GM12878 (cell line): ENCODE measurements around the gene MYOM1. TPM values are rescaled to one million over a fixed set of nuclear protein-coding genes. Genes with fewer than 3 reads are reported as not detected.

Experiments used
- DPF2 ChIP-seq: fragments of 450-650 bp; IDR thresholded peaks from 2 replicates; pipeline ENCODE4 v1.6.1; 2017; ENCODE audit warnings: mild to moderate bottlenecking
- EP300 ChIP-seq, 2 experiments: fragments of 150-350 bp in 1 of 2; IDR thresholded peaks; 2 replicates each; pipeline ENCODE4 v1.6.1; 2011 to 2012; ENCODE audit warnings: low read depth in 2 of 2, low read length in 2 of 2, borderline replicate concordance in 1 of 2, improper control_type of control experiment in 1 of 2, inconsistent platforms in 1 of 2; ENCODE audit not compliant: control insufficient read depth in 1 of 2
- MTA3 ChIP-seq: IDR thresholded peaks from 2 replicates; pipeline ENCODE4 v1.6.1; 2012; ENCODE audit warnings: low read length, inconsistent platforms, borderline replicate concordance
- WRNIP1 ChIP-seq: IDR thresholded peaks from 2 replicates; pipeline ENCODE4 v1.6.1; 2011; ENCODE audit warnings: low read depth, low read length, improper control_type of control experiment, borderline replicate concordance
- YBX1 ChIP-seq: fragments of 450-650 bp; IDR thresholded peaks from 2 replicates; pipeline ENCODE4 v1.6.1; 2016; ENCODE audit warnings: antibody characterized with exemption
- polyA plus RNA-seq, 11 experiments: library from polyadenylated mRNA; depleted of rRNA in 4 of 11; unstranded in 6 of 11; stranded (reverse) in 5 of 11; fragments of >200 nt; fragmentation: Nextera tagmentation in 4 of 11; fragmentation: Illumina TruSeq in 1 of 11; extraction: Ambion mirVana in 4 of 11; extraction: Trizol in 1 of 11; gene quantifications; 1 replicate in 1 of 11; 2 replicates in 10 of 11; pipeline versions ENCODE4 v1.2.1 to v1.2.3, GENCODE V29; 2011 to 2016; ENCODE audit warnings: inconsistent platforms in 2 of 11, missing spikeins in 2 of 11, low read depth in 1 of 11
- total RNA-seq, 4 experiments: library from RNA; depleted of rRNA in 3 of 4; stranded (reverse); fragments of >200 nt in 3 of 4; fragmentation: Illumina TruSeq in 1 of 4; extraction: Trizol in 1 of 4; gene quantifications; 2 replicates each; pipeline versions ENCODE4 v1.2.1 to v1.2.3, GENCODE V29; 2013 to 2021
- TF ChIP-seq, protein P1 (sequence below): IDR thresholded peaks from 2 replicates; pipeline ENCODE4 v1.6.1; 2012; ENCODE audit warnings: improper control_type of control experiment, low read depth, low read length; ENCODE audit not compliant: insufficient replicate concordance
- TF ChIP-seq, protein P2 (sequence below): IDR thresholded peaks from 2 replicates; pipeline ENCODE4 v1.6.1; 2011; ENCODE audit warnings: borderline replicate concordance, low read depth, mild to moderate bottlenecking, moderate library complexity, mixed read lengths, low read length; ENCODE audit not compliant: insufficient read depth; ENCODE audit errors: extremely low read length

Gene MYOM1
- total and polyA plus RNA-seq, 10 of the 15 experiments (the other 5 are each of a cell fraction or from before 2014, with no cell fraction given) = 0.06 to 1.0 (median 0.57) TPM

DNA sequence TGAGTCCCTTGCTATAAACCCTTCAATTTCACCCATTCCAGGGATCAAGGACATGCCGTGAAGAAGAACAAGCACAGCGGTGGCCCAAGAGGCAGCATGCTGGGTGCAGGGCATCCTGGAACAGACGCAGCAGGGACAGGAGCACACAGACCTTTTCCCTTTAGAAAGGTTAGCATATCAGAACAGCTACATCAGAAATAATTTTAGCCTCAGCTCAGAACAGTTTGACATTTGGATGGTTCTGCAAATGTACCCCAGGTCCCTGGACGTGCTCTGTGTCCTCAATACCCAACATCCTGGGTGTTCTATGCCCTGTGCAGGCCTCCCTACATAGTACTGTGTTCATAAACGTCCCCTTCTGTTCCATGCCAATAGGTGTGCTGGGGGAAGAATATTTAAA, 80.4 kb downstream of the MYOM1 start (continued):
- TF ChIP-seq, protein P1, sequence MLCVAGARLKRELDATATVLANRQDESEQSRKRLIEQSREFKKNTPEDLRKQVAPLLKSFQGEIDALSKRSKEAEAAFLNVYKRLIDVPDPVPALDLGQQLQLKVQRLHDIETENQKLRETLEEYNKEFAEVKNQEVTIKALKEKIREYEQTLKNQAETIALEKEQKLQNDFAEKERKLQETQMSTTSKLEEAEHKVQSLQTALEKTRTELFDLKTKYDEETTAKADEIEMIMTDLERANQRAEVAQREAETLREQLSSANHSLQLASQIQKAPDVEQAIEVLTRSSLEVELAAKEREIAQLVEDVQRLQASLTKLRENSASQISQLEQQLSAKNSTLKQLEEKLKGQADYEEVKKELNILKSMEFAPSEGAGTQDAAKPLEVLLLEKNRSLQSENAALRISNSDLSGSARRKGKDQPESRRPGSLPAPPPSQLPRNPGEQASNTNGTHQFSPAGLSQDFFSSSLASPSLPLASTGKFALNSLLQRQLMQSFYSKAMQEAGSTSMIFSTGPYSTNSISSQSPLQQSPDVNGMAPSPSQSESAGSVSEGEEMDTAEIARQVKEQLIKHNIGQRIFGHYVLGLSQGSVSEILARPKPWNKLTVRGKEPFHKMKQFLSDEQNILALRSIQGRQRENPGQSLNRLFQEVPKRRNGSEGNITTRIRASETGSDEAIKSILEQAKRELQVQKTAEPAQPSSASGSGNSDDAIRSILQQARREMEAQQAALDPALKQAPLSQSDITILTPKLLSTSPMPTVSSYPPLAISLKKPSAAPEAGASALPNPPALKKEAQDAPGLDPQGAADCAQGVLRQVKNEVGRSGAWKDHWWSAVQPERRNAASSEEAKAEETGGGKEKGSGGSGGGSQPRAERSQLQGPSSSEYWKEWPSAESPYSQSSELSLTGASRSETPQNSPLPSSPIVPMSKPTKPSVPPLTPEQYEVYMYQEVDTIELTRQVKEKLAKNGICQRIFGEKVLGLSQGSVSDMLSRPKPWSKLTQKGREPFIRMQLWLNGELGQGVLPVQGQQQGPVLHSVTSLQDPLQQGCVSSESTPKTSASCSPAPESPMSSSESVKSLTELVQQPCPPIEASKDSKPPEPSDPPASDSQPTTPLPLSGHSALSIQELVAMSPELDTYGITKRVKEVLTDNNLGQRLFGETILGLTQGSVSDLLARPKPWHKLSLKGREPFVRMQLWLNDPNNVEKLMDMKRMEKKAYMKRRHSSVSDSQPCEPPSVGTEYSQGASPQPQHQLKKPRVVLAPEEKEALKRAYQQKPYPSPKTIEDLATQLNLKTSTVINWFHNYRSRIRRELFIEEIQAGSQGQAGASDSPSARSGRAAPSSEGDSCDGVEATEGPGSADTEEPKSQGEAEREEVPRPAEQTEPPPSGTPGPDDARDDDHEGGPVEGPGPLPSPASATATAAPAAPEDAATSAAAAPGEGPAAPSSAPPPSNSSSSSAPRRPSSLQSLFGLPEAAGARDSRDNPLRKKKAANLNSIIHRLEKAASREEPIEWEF = no peak
- TF ChIP-seq WRNIP1 (no peak), EP300 (IDR thresholded peaks at IDR 0.05; ENCODE audit: borderline replicate concordance in 1 of 2, control insufficient read depth in 1 of 2, low read depth in 2 of 2, low read length in 2 of 2) (no peak), MTA3 (no peak), YBX1 (no peak), DPF2 (no peak)
- TF ChIP-seq, protein P2, sequence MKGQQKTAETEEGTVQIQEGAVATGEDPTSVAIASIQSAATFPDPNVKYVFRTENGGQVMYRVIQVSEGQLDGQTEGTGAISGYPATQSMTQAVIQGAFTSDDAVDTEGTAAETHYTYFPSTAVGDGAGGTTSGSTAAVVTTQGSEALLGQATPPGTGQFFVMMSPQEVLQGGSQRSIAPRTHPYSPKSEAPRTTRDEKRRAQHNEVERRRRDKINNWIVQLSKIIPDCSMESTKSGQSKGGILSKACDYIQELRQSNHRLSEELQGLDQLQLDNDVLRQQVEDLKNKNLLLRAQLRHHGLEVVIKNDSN = no peak
